Left lung (tissue), 10 donors: ENCODE data around the gene ABLIM2. TPM values are rescaled to one million over a fixed set of nuclear protein-coding genes. Genes with fewer than 3 reads are reported as not detected.
A peak's percentile ranks its signal among the peaks of the same experiment; 100 is the strongest.

Source experiments
- ATAC-seq: fragments of 200-7000 bp; cut with Tn5 transposase; one replicate; pipeline ENCODE4 v1.9.1; 2020; ENCODE audit warnings: moderate library complexity
- DNase-seq, 4 donors: peaks; one replicate each; pipeline ENCODE4 v3.0.0-alpha.2; 2013 to 2020
- H3K27ac ChIP-seq, 2 donors: fragments of 200-600 bp; sonication (generic) in 1 of 2; one replicate each; pipeline versions ENCODE4 v1.5.0 to v1.8.0; 2020 to 2021
- H3K27me3 ChIP-seq, 2 donors: fragments of 200-600 bp; sonication (generic) in 1 of 2; one replicate each; pipeline versions ENCODE4 v1.5.0 to v1.8.0; 2020 to 2021
- H3K36me3 ChIP-seq, 2 donors: fragments of 200-600 bp; sonication (generic) in 1 of 2; one replicate each; pipeline versions ENCODE4 v1.5.0 to v1.8.0; 2020 to 2021
- H3K4me1 ChIP-seq, 2 donors: fragments of 200-600 bp; one replicate each; pipeline ENCODE4 v1.8.0; 2021
- H3K4me3 ChIP-seq, 2 donors: fragments of 200-600 bp; sonication (generic) in 1 of 2; one replicate each; pipeline versions ENCODE4 v1.5.0 to v1.8.0; 2020 to 2021; ENCODE audit warnings: mild to moderate bottlenecking in 1 of 2
- H3K9me3 ChIP-seq, 2 donors: fragments of 200-600 bp; sonication (generic) in 1 of 2; one replicate each; pipeline versions ENCODE4 v1.5.0 to v1.8.0; 2020 to 2021
- intact Hi-C, 2 donors: fragments of 100-400 bp; cut with DNase I; formaldehyde crosslinking; loops; one replicate each; pipeline versions ENCODE4 v1.11.2 to v1.14.2; 2022
- polyA plus RNA-seq, 6 donors: library from polyadenylated mRNA; unstranded; fragments of 120-200 nt; gene quantifications; one replicate each; pipeline ENCODE4 v1.2.1, GENCODE V29; 2013; ENCODE audit not compliant: insufficient read length in 6 of 6
- total RNA-seq, 2 donors: library from RNA; stranded (reverse); fragmentation: NEBNext Ultra II Directional; extraction: Animal tissue kit (Norgen Biotek cat#: 25700); gene quantifications; one replicate each; pipeline ENCODE4 v1.2.1, GENCODE V29; 2021
- TF ChIP-seq, protein P1 (sequence below), 2 donors: fragments of 200-600 bp; sonication (generic) in 1 of 2; IDR thresholded peaks; one replicate each; pipeline versions ENCODE4 v1.5.0 to v1.8.0; 2021; ENCODE audit warnings: antibody characterized with exemption in 2 of 2
- donor health status: DM: no; HTN: yes; CAD: no.
- donor health status: DM: no; HTN: no; CAD: no.

ABLIM2 gene
- total and polyA plus RNA-seq, 8 donors: 5.7 to 10.2 (median 7.0) TPM

GRCh38 chr4:8201321-8201781 is 42.7 kb upstream of the ABLIM2 start:
- TF ChIP-seq, protein P1, sequence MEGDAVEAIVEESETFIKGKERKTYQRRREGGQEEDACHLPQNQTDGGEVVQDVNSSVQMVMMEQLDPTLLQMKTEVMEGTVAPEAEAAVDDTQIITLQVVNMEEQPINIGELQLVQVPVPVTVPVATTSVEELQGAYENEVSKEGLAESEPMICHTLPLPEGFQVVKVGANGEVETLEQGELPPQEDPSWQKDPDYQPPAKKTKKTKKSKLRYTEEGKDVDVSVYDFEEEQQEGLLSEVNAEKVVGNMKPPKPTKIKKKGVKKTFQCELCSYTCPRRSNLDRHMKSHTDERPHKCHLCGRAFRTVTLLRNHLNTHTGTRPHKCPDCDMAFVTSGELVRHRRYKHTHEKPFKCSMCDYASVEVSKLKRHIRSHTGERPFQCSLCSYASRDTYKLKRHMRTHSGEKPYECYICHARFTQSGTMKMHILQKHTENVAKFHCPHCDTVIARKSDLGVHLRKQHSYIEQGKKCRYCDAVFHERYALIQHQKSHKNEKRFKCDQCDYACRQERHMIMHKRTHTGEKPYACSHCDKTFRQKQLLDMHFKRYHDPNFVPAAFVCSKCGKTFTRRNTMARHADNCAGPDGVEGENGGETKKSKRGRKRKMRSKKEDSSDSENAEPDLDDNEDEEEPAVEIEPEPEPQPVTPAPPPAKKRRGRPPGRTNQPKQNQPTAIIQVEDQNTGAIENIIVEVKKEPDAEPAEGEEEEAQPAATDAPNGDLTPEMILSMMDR (IDR thresholded peaks at IDR 0.05): no peak
- H3K36me3 ChIP-seq: peaks cover 0 to 19% of the 10 kb centered on the region in 2 donors
- intact Hi-C loops: no loop called here
- no peaks in the 10 kb centered on the region for H3K9me3 ChIP-seq
- ATAC-seq (no peak), DNase-seq (peak in 1 of 4 donors; percentile 82)
- H3K4me1 ChIP-seq: peaks cover 23 to 84% of the 10 kb centered on the region in 2 donors
- peaks cover 0 to 28% of the 10 kb centered on the region in 2 donors for H3K27me3 ChIP-seq
- no peak overlapping the region for H3K27ac ChIP-seq
- peak overlapping the region in 1 of 2 donors; percentile 65 for H3K4me3 ChIP-seq

GRCh38 chr4:8200302-8200975 is 41.8 kb upstream of the ABLIM2 start:
- H3K4me1 ChIP-seq: peaks cover 23 to 83% of the 10 kb centered on the region in 2 donors
- no peaks in the 10 kb centered on the region for H3K9me3 ChIP-seq
- TF ChIP-seq, protein P1 (IDR thresholded peaks at IDR 0.05): no peak
- ATAC-seq: peak; percentile 53
- H3K4me3 ChIP-seq: peak overlapping the region; percentile 32 to 65
- intact Hi-C loops: no loop called here
- H3K27me3 ChIP-seq: peaks cover 0 to 28% of the 10 kb centered on the region in 2 donors
- peaks cover 0 to 11% of the 10 kb centered on the region in 2 donors for H3K36me3 ChIP-seq
- peak overlapping the region; percentile 75 to 85 for H3K27ac ChIP-seq
- DNase-seq: peak in 3 of 4 donors; percentile 67 to 87 (median 80)

GRCh38 chr4:8199594-8200301 is 41.1 kb upstream of the ABLIM2 start:
- peak in 2 of 4 donors; percentile 63 to 82 for DNase-seq
- intact Hi-C loops: no loop called here
- H3K9me3 ChIP-seq: no peaks in the 10 kb centered on the region
- H3K27ac ChIP-seq: peak overlapping the region; percentile 75 to 85
- H3K36me3 ChIP-seq: peaks cover 0 to 4% of the 10 kb centered on the region in 2 donors
- peak; percentile 50 for ATAC-seq
- H3K4me3 ChIP-seq: peak overlapping the region; percentile 32 to 65
- H3K27me3 ChIP-seq: peaks cover 0 to 28% of the 10 kb centered on the region in 2 donors
- TF ChIP-seq, protein P1 (IDR thresholded peaks at IDR 0.05): no peak
- H3K4me1 ChIP-seq: peaks cover 23 to 81% of the 10 kb centered on the region in 2 donors

- H3K27me3 ChIP-seq: peaks cover 0 to 28% of the 10 kb centered on the region in 2 donors
- peak; percentile 79 to 98 (median 94) for DNase-seq
- intact Hi-C loops: no loop called here
- TF ChIP-seq, protein P1 (IDR thresholded peaks at IDR 0.05): no peak
- peak within 1 kb of the TSS; percentile 75 to 85 for H3K27ac ChIP-seq
- no peaks in the 10 kb centered on the region for H3K36me3 ChIP-seq
- peak within 1 kb of the TSS; percentile 32 to 65 for H3K4me3 ChIP-seq
- H3K9me3 ChIP-seq: no peaks in the 10 kb centered on the region
- peak; percentile 91 for ATAC-seq
- peaks cover 23 to 74% of the 10 kb centered on the region in 2 donors for H3K4me1 ChIP-seq
These were observed 40.4 kb upstream of the ABLIM2 start, which contains the start of gene SH3TC1 for GRCh38 chr4:8198906-8199593. TSS of gene SH3TC1 (plus strand) at chr4:8199290. CDS start at chr4:8205195, 5,905 bp downstream.
